ENCODE measurements around the gene PMIS2.

PMIS2 gene

GRCh38 chr19:35557539-35558399 is 28.2 kb upstream of the PMIS2 start:
- Histone ChIP-seq H3K9ac (ENCODE audit: low read length) (no peak overlapping the region), H3K9me3 (ENCODE audit: control insufficient read depth, low read length) (no peaks in the 10 kb centered on the region), H3K36me3 (ENCODE audit: control insufficient read depth, insufficient read depth, low read length, severe bottlenecking) (no peaks in the 10 kb centered on the region), H3K4me3 (ENCODE audit: low read length) (no peak overlapping the region), H3K4me1 (ENCODE audit: control insufficient read depth, insufficient read depth, low read length) (no peaks in the 10 kb centered on the region), H3K27me3 (replicated peaks; ENCODE audit: control insufficient read depth, insufficient read depth, low read length) (peaks cover 58% of the 10 kb centered on the region)
- peak; percentile 50 for DNase-seq (ENCODE audit: low read depth)

GRCh38 chr19:35558400-35559280 is 27.3 kb upstream of the PMIS2 start:
- Histone ChIP-seq H3K9ac (ENCODE audit: low read length) (no peak overlapping the region), H3K36me3 (ENCODE audit: control insufficient read depth, insufficient read depth, low read length, severe bottlenecking) (no peaks in the 10 kb centered on the region), H3K4me1 (ENCODE audit: control insufficient read depth, insufficient read depth, low read length) (no peaks in the 10 kb centered on the region), H3K4me3 (ENCODE audit: low read length) (no peak overlapping the region), H3K9me3 (ENCODE audit: control insufficient read depth, low read length) (no peaks in the 10 kb centered on the region), H3K27me3 (replicated peaks; ENCODE audit: control insufficient read depth, insufficient read depth, low read length) (peaks cover 60% of the 10 kb centered on the region)
- no peak for DNase-seq (ENCODE audit: low read depth)

- Histone ChIP-seq H3K9me3 (ENCODE audit: control insufficient read depth, low read length) (no peaks in the 10 kb centered on the region), H3K4me3 (ENCODE audit: low read length) (no peak overlapping the region), H3K4me1 (ENCODE audit: control insufficient read depth, insufficient read depth, low read length) (no peaks in the 10 kb centered on the region), H3K36me3 (ENCODE audit: control insufficient read depth, insufficient read depth, low read length, severe bottlenecking) (no peaks in the 10 kb centered on the region), H3K27me3 (replicated peaks; ENCODE audit: control insufficient read depth, insufficient read depth, low read length) (peaks cover 63% of the 10 kb centered on the region), H3K9ac (ENCODE audit: low read length) (no peak overlapping the region)
- no peak for DNase-seq (ENCODE audit: low read depth)
These were observed 26.7 kb upstream of the PMIS2 start for GRCh38 chr19:35559281-35559659.

- Histone ChIP-seq H3K27me3 (replicated peaks; ENCODE audit: control insufficient read depth, insufficient read depth, low read length) (peaks cover 66% of the 10 kb centered on the region), H3K4me3 (ENCODE audit: low read length) (no peak overlapping the region), H3K9me3 (ENCODE audit: control insufficient read depth, low read length) (no peaks in the 10 kb centered on the region), H3K9ac (ENCODE audit: low read length) (no peak overlapping the region), H3K36me3 (ENCODE audit: control insufficient read depth, insufficient read depth, low read length, severe bottlenecking) (no peaks in the 10 kb centered on the region), H3K4me1 (ENCODE audit: control insufficient read depth, insufficient read depth, low read length) (no peaks in the 10 kb centered on the region)
- no peak for DNase-seq (ENCODE audit: low read depth)
These were observed 26.2 kb upstream of the PMIS2 start for GRCh38 chr19:35559781-35560180.

- H3K4me1 ChIP-seq (ENCODE audit: control insufficient read depth, insufficient read depth, low read length), result no peaks in the 10 kb centered on the region
- no peak for DNase-seq (ENCODE audit: low read depth)
- no peaks in the 10 kb centered on the region for H3K9me3 ChIP-seq (ENCODE audit: control insufficient read depth, low read length)
- H3K9ac ChIP-seq (ENCODE audit: low read length), result no peak overlapping the region
- no peak overlapping the region for H3K4me3 ChIP-seq (ENCODE audit: low read length)
- H3K36me3 ChIP-seq (ENCODE audit: control insufficient read depth, insufficient read depth, low read length, severe bottlenecking), result no peaks in the 10 kb centered on the region
- H3K27me3 ChIP-seq (replicated peaks; ENCODE audit: control insufficient read depth, insufficient read depth, low read length), result peaks cover 71% of the 10 kb centered on the region
These were observed 25.7 kb upstream of the PMIS2 start for GRCh38 chr19:35560271-35560670.

- H3K9ac ChIP-seq (ENCODE audit: low read length), result no peak overlapping the region
- H3K4me1 ChIP-seq (ENCODE audit: control insufficient read depth, insufficient read depth, low read length), result no peaks in the 10 kb centered on the region
- H3K36me3 ChIP-seq (ENCODE audit: control insufficient read depth, insufficient read depth, low read length, severe bottlenecking), result no peaks in the 10 kb centered on the region
- H3K4me3 ChIP-seq (ENCODE audit: low read length), result no peak overlapping the region
- H3K9me3 ChIP-seq (ENCODE audit: control insufficient read depth, low read length), result no peaks in the 10 kb centered on the region
- no peak for DNase-seq (ENCODE audit: low read depth)
- peaks cover 73% of the 10 kb centered on the region for H3K27me3 ChIP-seq (replicated peaks; ENCODE audit: control insufficient read depth, insufficient read depth, low read length)
These were observed 25.3 kb upstream of the PMIS2 start for GRCh38 chr19:35560677-35561076.

- no peaks in the 10 kb centered on the region for H3K36me3 ChIP-seq (ENCODE audit: control insufficient read depth, insufficient read depth, low read length, severe bottlenecking)
- no peak overlapping the region for H3K9ac ChIP-seq (ENCODE audit: low read length)
- no peaks in the 10 kb centered on the region for H3K4me1 ChIP-seq (ENCODE audit: control insufficient read depth, insufficient read depth, low read length)
- peaks cover 66% of the 10 kb centered on the region for H3K27me3 ChIP-seq (replicated peaks; ENCODE audit: control insufficient read depth, insufficient read depth, low read length)
- H3K4me3 ChIP-seq (ENCODE audit: low read length), result no peak overlapping the region
- no peaks in the 10 kb centered on the region for H3K9me3 ChIP-seq (ENCODE audit: control insufficient read depth, low read length)
- DNase-seq (ENCODE audit: low read depth), result no peak
These were observed 24.5 kb upstream of the PMIS2 start for GRCh38 chr19:35561436-35561835.

GRCh38 chr19:35562336-35562735 is 23.6 kb upstream of the PMIS2 start:
- DNase-seq (ENCODE audit: low read depth), result no peak
- H3K9me3 ChIP-seq (ENCODE audit: control insufficient read depth, low read length), result no peaks in the 10 kb centered on the region
- no peaks in the 10 kb centered on the region for H3K4me1 ChIP-seq (ENCODE audit: control insufficient read depth, insufficient read depth, low read length)
- no peaks in the 10 kb centered on the region for H3K36me3 ChIP-seq (ENCODE audit: control insufficient read depth, insufficient read depth, low read length, severe bottlenecking)
- no peak overlapping the region for H3K4me3 ChIP-seq (ENCODE audit: low read length)
- peaks cover 57% of the 10 kb centered on the region for H3K27me3 ChIP-seq (replicated peaks; ENCODE audit: control insufficient read depth, insufficient read depth, low read length)
- no peak overlapping the region for H3K9ac ChIP-seq (ENCODE audit: low read length)

- Histone ChIP-seq H3K4me3 (ENCODE audit: low read length) (no peak overlapping the region), H3K36me3 (ENCODE audit: control insufficient read depth, insufficient read depth, low read length, severe bottlenecking) (no peaks in the 10 kb centered on the region), H3K9ac (ENCODE audit: low read length) (no peak overlapping the region), H3K9me3 (ENCODE audit: control insufficient read depth, low read length) (no peaks in the 10 kb centered on the region), H3K27me3 (replicated peaks; ENCODE audit: control insufficient read depth, insufficient read depth, low read length) (peaks cover 57% of the 10 kb centered on the region), H3K4me1 (ENCODE audit: control insufficient read depth, insufficient read depth, low read length) (no peaks in the 10 kb centered on the region)
- no peak for DNase-seq (ENCODE audit: low read depth)
These were observed 23.2 kb upstream of the PMIS2 start for GRCh38 chr19:35562776-35563175.

- DNase-seq (ENCODE audit: low read depth), result no peak
- H3K4me3 ChIP-seq (ENCODE audit: low read length), result no peak within 1 kb of the TSS
- no peaks in the 10 kb centered on the region for H3K36me3 ChIP-seq (ENCODE audit: control insufficient read depth, insufficient read depth, low read length, severe bottlenecking)
- no peaks in the 10 kb centered on the region for H3K9me3 ChIP-seq (ENCODE audit: control insufficient read depth, low read length)
- peaks cover 56% of the 10 kb centered on the region for H3K27me3 ChIP-seq (replicated peaks; ENCODE audit: control insufficient read depth, insufficient read depth, low read length)
- no peak within 1 kb of the TSS for H3K9ac ChIP-seq (ENCODE audit: low read length)
- no peaks in the 10 kb centered on the region for H3K4me1 ChIP-seq (ENCODE audit: control insufficient read depth, insufficient read depth, low read length)
These were observed 22.7 kb upstream of the PMIS2 start, which contains the start of gene ATP4A for GRCh38 chr19:35563207-35563829. Gene ATP4A, minus strand, starts transcription at chr19:35563658. Its CDS starts 29 bp downstream, at chr19:35563629.
